Tibial nerve (tissue), 4 donors: Measurements from ENCODE around the gene GRM3.

ENCODE experiments used
- EP300 ChIP-seq, 2 donors: sonication (generic); formaldehyde crosslinking; IDR thresholded peaks; one replicate each; pipeline ENCODE4 v1.6.1; 2017; ENCODE audit warnings: antibody characterized with exemption in 2 of 2, mild to moderate bottlenecking in 1 of 2
- TF ChIP-seq, protein P1 (sequence below), 5 experiments: fragments of 200-600 bp in 3 of 5; fragments of 450-650 bp in 2 of 5; sonication (generic) in 3 of 5; IDR thresholded peaks; one replicate each; pipeline ENCODE4 v1.5.1; 2016 to 2019; ENCODE audit warnings: antibody characterized with exemption in 5 of 5, mild to moderate bottlenecking in 3 of 5, moderate library complexity in 2 of 5

DNA sequence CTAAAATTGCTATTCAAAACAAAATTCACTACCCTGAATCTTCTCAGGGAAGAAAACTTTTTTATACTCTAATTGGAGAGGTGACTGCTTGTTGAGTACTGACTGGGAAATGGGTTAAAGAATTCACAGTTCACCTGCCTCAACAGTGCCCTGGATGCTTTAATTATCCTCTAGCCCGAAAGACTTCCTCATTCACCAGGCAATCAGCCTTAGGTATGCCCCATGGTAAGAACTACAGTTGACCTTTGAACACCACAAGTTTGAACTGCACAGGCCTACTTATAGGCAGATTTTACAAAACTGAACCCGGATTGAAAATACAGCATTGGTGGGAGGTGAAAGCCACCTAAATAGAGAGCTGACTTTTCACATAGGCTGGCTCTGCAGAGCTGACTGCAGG, 240.4 kb downstream of the GRM3 start:
- TF ChIP-seq, protein P1, sequence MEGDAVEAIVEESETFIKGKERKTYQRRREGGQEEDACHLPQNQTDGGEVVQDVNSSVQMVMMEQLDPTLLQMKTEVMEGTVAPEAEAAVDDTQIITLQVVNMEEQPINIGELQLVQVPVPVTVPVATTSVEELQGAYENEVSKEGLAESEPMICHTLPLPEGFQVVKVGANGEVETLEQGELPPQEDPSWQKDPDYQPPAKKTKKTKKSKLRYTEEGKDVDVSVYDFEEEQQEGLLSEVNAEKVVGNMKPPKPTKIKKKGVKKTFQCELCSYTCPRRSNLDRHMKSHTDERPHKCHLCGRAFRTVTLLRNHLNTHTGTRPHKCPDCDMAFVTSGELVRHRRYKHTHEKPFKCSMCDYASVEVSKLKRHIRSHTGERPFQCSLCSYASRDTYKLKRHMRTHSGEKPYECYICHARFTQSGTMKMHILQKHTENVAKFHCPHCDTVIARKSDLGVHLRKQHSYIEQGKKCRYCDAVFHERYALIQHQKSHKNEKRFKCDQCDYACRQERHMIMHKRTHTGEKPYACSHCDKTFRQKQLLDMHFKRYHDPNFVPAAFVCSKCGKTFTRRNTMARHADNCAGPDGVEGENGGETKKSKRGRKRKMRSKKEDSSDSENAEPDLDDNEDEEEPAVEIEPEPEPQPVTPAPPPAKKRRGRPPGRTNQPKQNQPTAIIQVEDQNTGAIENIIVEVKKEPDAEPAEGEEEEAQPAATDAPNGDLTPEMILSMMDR (IDR thresholded peaks at IDR 0.05): no peak
- no peak for TF ChIP-seq EP300 (IDR thresholded peaks at IDR 0.05)
